Neuronal stem cell (in vitro differentiated cells): ENCODE data around the gene NRSN2.

Experiments used
- DNase-seq: peaks from one replicate; pipeline ENCODE4 v3.0.0-alpha.2; 2013; ENCODE audit warnings: low spot score
- H2AFZ ChIP-seq: one replicate; pipeline ENCODE4 v1.6.1; 2013; ENCODE audit warnings: mild to moderate bottlenecking, low read length, inconsistent platforms
- H2AK5ac ChIP-seq: 2 replicates; pipeline ENCODE4 v1.6.1; 2013; ENCODE audit warnings: low read depth, mild to moderate bottlenecking, inconsistent platforms, low read length, moderate library complexity, mixed read lengths
- H2BK120ac ChIP-seq: 2 replicates; pipeline ENCODE4 v1.6.1; 2013; ENCODE audit warnings: low read depth, mild to moderate bottlenecking, inconsistent platforms, low read length, moderate library complexity, mixed read lengths
- H2BK12ac ChIP-seq: one replicate; pipeline ENCODE4 v1.6.1; 2013; ENCODE audit warnings: low read length, inconsistent platforms
- H2BK15ac ChIP-seq: 2 replicates; pipeline ENCODE4 v1.6.1; 2013; ENCODE audit warnings: mild to moderate bottlenecking, low read length, inconsistent platforms, mixed read lengths
- H2BK5ac ChIP-seq: one replicate; pipeline ENCODE4 v1.6.1; 2013; ENCODE audit warnings: inconsistent platforms, mild to moderate bottlenecking, low read length, moderate library complexity
- H3K14ac ChIP-seq: one replicate; pipeline ENCODE4 v1.6.1; 2013; ENCODE audit warnings: low read length, inconsistent platforms
- H3K18ac ChIP-seq: 2 replicates; pipeline ENCODE4 v1.6.1; 2013; ENCODE audit warnings: low read length, inconsistent platforms
- H3K23ac ChIP-seq: 2 replicates; pipeline ENCODE4 v1.6.1; 2013; ENCODE audit warnings: low read depth, mild to moderate bottlenecking, mixed read lengths, low read length, inconsistent platforms; ENCODE audit not compliant: poor library complexity
- H3K27ac ChIP-seq: replicated peaks from 3 replicates; pipeline ENCODE4 v1.5.1; 2013; ENCODE audit warnings: low read length, inconsistent platforms
- H3K27me3 ChIP-seq, 3 experiments: 2 replicates each; pipeline ENCODE4 v1.6.1; 2013; ENCODE audit warnings: low read length in 3 of 3, mild to moderate bottlenecking in 2 of 3, inconsistent platforms in 1 of 3, low read depth in 1 of 3, mixed read lengths in 1 of 3, moderate library complexity in 1 of 3; ENCODE audit not compliant: control insufficient read depth in 3 of 3, insufficient read depth in 3 of 3
- H3K36me3 ChIP-seq, 2 donors: replicated peaks in 1 of 2; 2 replicates each; pipeline ENCODE4 v1.6.1; 2013; ENCODE audit warnings: low read length in 2 of 2; ENCODE audit not compliant: control insufficient read depth in 2 of 2, insufficient read depth in 2 of 2
- H3K4ac ChIP-seq: 2 replicates; pipeline ENCODE4 v1.6.1; 2013; ENCODE audit warnings: inconsistent platforms, mild to moderate bottlenecking, low read length, moderate library complexity
- H3K4me1 ChIP-seq, 2 donors: 1 replicate in 1 of 2; 2 replicates in 1 of 2; pipeline ENCODE4 v1.6.1; 2013; ENCODE audit warnings: low read length in 2 of 2, low read depth in 1 of 2; ENCODE audit not compliant: control insufficient read depth in 2 of 2, insufficient read depth in 1 of 2
- H3K4me2 ChIP-seq: one replicate; pipeline ENCODE4 v1.6.1; 2013; ENCODE audit warnings: mild to moderate bottlenecking, low read length, inconsistent platforms; ENCODE audit not compliant: insufficient read depth, poor library complexity, severe bottlenecking
- H3K4me3 ChIP-seq, 2 donors: 2 replicates each; pipeline ENCODE4 v1.5.1; 2013; ENCODE audit warnings: low read length in 2 of 2, mild to moderate bottlenecking in 2 of 2, inconsistent platforms in 1 of 2, moderate library complexity in 1 of 2
- H3K79me1 ChIP-seq: one replicate; pipeline ENCODE4 v1.6.1; 2013; ENCODE audit warnings: low read depth, mild to moderate bottlenecking, inconsistent platforms, low read length, moderate library complexity
- H3K9ac ChIP-seq: one replicate; pipeline ENCODE4 v1.6.1; 2013; ENCODE audit warnings: mild to moderate bottlenecking, low read depth, low read length, inconsistent platforms; ENCODE audit not compliant: poor library complexity
- H3K9me3 ChIP-seq, 2 donors: replicated peaks in 1 of 2; 2 replicates each; pipeline versions ENCODE3 to v1.6.1; 2013; ENCODE audit warnings: low read length in 2 of 2, mild to moderate bottlenecking in 2 of 2, inconsistent platforms in 1 of 2, low read depth in 1 of 2, mixed read lengths in 1 of 2, moderate library complexity in 1 of 2; ENCODE audit not compliant: control insufficient read depth in 2 of 2, insufficient read depth in 1 of 2
- H4K8ac ChIP-seq: one replicate; pipeline ENCODE4 v1.6.1; 2013; ENCODE audit warnings: low read depth, mild to moderate bottlenecking, inconsistent platforms, low read length, moderate library complexity
- H4K91ac ChIP-seq: one replicate; pipeline ENCODE4 v1.6.1; 2013; ENCODE audit warnings: low read length, low read depth, mild to moderate bottlenecking, inconsistent platforms; ENCODE audit not compliant: poor library complexity
- WGBS, 2 donors: extraction: QIAGEN DNeasy Blood & Tissue Kit; methylation state at CpG; one replicate each; pipeline ENCODE4 v1.1.7; 2013; ENCODE audit warnings: missing lambda C conversion rate in 2 of 2, mixed read lengths in 1 of 2; ENCODE audit not compliant: insufficient read length in 2 of 2, insufficient replicate concordance in 1 of 2; ENCODE audit errors: extremely low coverage in 2 of 2; 5-methylcytosine and 5-hydroxymethylcytosine counted together

NRSN2 gene

DNA sequence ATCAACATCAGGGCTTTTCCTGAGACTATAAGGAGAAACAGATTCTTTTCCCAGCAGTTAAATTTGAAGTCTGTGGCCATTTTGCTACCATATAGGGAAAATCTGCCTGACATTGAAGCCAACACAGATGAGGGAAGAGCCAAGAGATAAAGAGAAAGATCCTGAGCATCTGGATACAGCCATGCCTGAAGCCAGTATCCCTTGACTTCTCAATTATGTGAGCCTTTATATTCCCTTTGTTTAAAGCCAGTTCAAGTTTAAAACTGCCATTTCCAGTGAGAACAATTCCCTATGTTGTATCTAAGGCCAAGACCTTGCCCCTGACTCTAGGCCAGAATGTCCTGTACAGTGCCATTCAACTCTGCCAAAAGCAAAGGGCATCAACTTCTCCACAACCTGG lies 3.8 kb upstream of the NRSN2 start:
- Histone ChIP-seq H3K27me3 (no peaks in the 10 kb centered on the region), H2BK5ac (no peak overlapping the region), H2BK15ac (no peak overlapping the region), H3K9me3 (no peaks in the 10 kb centered on the region), H2AFZ (no peak overlapping the region), H2AK5ac (no peak overlapping the region), H3K18ac (no peak overlapping the region), H2BK120ac (no peak overlapping the region), H2BK12ac (no peak overlapping the region), H3K36me3 (peaks cover 0 to 3% of the 10 kb centered on the region in 2 donors), H3K4ac (no peak overlapping the region), H3K4me2 (no peak overlapping the region), H3K4me3 (no peak overlapping the region), H4K8ac (no peak overlapping the region), H3K23ac (no peak overlapping the region), H4K91ac (no peak overlapping the region), H3K9ac (no peak overlapping the region), H3K27ac (no peak overlapping the region), H3K4me1 (peaks cover 4 to 5% of the 10 kb centered on the region in 2 donors), H3K79me1 (no peaks in the 10 kb centered on the region), H3K14ac (no peak overlapping the region)
- no peak for DNase-seq

DNA sequence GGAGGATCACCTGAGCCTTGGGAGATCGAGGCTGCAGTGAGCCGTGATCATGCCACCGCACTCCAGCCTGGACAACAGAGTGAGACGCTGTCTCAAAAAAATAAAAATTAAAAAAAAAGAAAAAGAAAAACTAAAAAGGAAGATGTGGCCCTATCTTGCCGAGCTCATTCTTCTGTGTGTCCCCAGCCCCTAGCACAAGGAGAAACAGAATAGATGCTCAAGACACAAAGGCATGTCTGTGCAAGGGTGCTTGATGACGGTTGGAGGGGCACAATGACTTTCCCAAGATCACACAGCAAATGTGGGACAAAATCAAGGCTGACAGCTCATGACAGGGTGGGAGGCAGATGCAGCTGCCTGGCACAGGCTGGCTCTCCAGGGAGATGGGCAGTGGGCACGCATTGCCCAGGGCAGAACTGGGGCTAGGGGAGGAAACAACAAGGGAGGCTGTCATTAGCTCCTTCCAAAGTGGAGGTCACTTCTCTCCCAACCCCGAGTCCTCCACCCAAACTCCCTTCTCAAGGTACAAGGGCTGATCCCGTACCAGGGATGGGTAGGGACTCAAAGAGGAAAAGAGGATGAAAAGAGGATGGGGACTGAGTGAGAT lies 775 bp upstream of the NRSN2 start:
- no peak overlapping the region for H4K8ac ChIP-seq
- H2AFZ ChIP-seq: peak overlapping the region; percentile 94
- H3K4me3 ChIP-seq: peak overlapping the region; percentile 79 to 99
- H3K27ac ChIP-seq: peak overlapping the region; percentile 81
- no peak overlapping the region for H2BK12ac ChIP-seq
- H4K91ac ChIP-seq: no peak overlapping the region
- H2BK15ac ChIP-seq: no peak overlapping the region
- no peak overlapping the region for H3K23ac ChIP-seq
- DNase-seq: no peak
- H3K79me1 ChIP-seq: peaks cover 2% of the 10 kb centered on the region
- H2BK5ac ChIP-seq: peak overlapping the region; percentile 90
- peak overlapping the region; percentile 1 for H3K18ac ChIP-seq
- H3K9me3 ChIP-seq: no peaks in the 10 kb centered on the region
- no CpG with 5 or more reads among the region's 9 CpGs for WGBS, 2 donors
- peak overlapping the region; percentile 93 for H3K4me2 ChIP-seq
- H3K27me3 ChIP-seq: peaks cover 0 to 3% (median 0%) of the 10 kb centered on the region in 3 experiments
- H2AK5ac ChIP-seq: no peak overlapping the region
- no peak overlapping the region for H3K4ac ChIP-seq
- peak overlapping the region; percentile 84 for H3K9ac ChIP-seq
- no peak overlapping the region for H3K14ac ChIP-seq
- H3K4me1 ChIP-seq: peaks cover 8 to 11% of the 10 kb centered on the region in 2 donors
- H3K36me3 ChIP-seq: peaks cover 6 to 14% of the 10 kb centered on the region in 2 donors
- no peak overlapping the region for H2BK120ac ChIP-seq

DNA sequence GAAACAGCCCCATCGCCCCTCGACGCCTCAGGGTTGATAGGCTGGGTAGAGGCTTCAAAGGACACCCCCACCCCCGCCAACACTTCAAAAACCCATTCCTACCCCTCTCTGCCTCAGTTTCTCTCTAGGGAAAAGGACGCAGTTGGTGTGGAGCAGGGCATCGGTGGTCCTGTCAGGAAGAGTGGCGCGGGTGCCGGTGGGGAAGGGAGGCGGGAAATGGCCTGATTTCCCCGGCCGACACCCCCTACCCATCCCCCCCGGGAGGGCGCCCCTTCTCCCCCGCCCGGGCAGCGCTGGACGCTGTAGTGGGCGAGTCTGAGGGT lies 367 bp downstream of the NRSN2 start:
- Histone ChIP-seq H3K4ac (no peak overlapping the region), H3K23ac (peak overlapping the region; percentile 98), H2BK120ac (no peak overlapping the region), H2BK12ac (no peak overlapping the region), H4K8ac (no peak overlapping the region), H2AFZ (peak overlapping the region; percentile 94), H3K14ac (no peak overlapping the region), H3K4me2 (peak overlapping the region; percentile 93), H3K27ac (peak overlapping the region; percentile 72), H2BK5ac (peak overlapping the region; percentile 90), H3K4me1 (peaks cover 8 to 11% of the 10 kb centered on the region in 2 donors), H2BK15ac (peak overlapping the region; percentile 77), H4K91ac (no peak overlapping the region), H3K18ac (peak overlapping the region; percentile 81), H3K9me3 (no peaks in the 10 kb centered on the region), H3K9ac (peak overlapping the region; percentile 87), H2AK5ac (peak overlapping the region; percentile 60), H3K79me1 (peaks cover 2% of the 10 kb centered on the region), H3K27me3 (peaks cover 0 to 3% (median 0%) of the 10 kb centered on the region in 3 experiments), H3K4me3 (peak overlapping the region; percentile 79 to 99), H3K36me3 (peaks cover 6 to 18% of the 10 kb centered on the region in 2 donors)
- DNase-seq: no peak
- whole genome bisulfite sequencing, 2 donors: no CpG with 5 or more reads among the region's 19 CpGs

DNA sequence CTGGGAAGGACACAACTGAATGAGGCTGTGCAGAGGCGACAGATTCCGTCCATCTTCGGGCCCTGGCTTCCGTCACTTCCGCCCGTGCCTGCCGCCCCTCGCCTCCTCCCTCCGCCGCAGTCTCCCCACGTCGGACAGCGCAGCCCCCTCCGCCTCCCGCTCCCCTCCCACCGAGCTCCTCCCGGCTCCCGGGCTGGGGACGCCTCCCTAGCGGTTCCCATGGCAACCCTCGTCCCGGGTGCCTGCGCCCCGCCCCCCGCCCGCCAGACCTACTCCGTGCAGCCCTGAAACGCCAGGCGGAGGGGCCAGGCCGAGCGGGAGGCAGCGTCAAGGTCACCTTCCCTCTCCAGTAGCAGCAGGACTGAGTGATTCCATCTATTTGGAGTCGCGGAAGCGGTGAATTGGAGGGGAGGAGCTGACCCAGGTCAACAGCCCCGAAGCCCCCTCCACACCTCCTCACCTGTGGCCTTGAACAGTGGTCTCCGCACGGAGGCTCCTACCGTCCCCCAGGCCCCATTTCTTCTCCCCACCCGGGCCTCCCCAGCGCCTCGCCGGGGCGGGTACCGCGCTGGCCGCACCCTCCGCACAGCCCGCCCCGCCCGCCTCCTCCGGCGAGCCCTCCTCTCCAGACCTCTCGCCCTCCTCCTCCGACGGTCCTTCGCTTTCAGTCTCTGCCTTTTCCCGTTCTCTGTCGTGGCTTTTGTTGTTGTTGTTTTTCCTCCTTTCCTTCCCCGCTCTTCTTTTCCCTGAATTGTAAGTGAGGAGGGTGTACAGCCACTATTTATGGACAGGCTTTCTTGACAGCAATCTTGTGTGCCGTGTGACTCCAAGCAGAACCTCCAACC lies 951 bp downstream of the NRSN2 start:
- Histone ChIP-seq H3K4ac (no peak overlapping the region), H4K8ac (no peak overlapping the region), H3K79me1 (peaks cover 2% of the 10 kb centered on the region), H3K9ac (peak overlapping the region; percentile 87), H2BK5ac (peak overlapping the region; percentile 90), H3K27ac (peak overlapping the region; percentile 87), H3K36me3 (peaks cover 6 to 19% of the 10 kb centered on the region in 2 donors), H3K4me2 (peak overlapping the region; percentile 93), H2AK5ac (peak overlapping the region; percentile 60), H3K4me1 (peaks cover 8 to 11% of the 10 kb centered on the region in 2 donors), H3K23ac (peak overlapping the region; percentile 98), H3K18ac (peak overlapping the region; percentile 95), H2BK15ac (peak overlapping the region; percentile 24), H4K91ac (no peak overlapping the region), H2BK120ac (no peak overlapping the region), H3K27me3 (peaks cover 0 to 3% (median 0%) of the 10 kb centered on the region in 3 experiments), H2AFZ (peak overlapping the region; percentile 94), H3K4me3 (peak overlapping the region; percentile 79 to 99), H3K14ac (peak overlapping the region; percentile 42), H3K9me3 (no peaks in the 10 kb centered on the region), H2BK12ac (no peak overlapping the region)
- WGBS, 2 donors: no CpG with 5 or more reads among the region's 61 CpGs
- DNase-seq: peak; percentile 94
